ENCODE measurements around the gene OSBPL6.

DNA sequence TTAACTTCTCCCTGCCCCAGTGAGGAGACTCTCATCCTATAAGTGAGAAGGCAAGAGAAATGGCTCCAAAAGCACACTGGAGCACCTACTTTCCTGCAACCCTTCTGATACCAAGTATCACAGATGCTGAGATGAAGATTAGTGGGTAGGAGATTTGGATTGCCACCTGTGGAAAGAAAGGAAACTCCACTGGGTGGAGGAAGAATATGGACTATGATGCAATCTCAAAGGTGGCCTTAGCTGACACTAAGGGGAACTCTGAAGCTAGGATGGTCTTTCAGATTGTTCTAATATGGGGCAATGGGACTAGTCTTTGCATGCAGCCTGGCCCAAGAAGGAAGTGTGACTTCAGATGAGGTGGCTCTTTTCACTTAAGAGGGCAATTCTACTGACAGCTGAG, 235.0 kb downstream of the OSBPL6 start:
- TF ChIP-seq, protein P1, sequence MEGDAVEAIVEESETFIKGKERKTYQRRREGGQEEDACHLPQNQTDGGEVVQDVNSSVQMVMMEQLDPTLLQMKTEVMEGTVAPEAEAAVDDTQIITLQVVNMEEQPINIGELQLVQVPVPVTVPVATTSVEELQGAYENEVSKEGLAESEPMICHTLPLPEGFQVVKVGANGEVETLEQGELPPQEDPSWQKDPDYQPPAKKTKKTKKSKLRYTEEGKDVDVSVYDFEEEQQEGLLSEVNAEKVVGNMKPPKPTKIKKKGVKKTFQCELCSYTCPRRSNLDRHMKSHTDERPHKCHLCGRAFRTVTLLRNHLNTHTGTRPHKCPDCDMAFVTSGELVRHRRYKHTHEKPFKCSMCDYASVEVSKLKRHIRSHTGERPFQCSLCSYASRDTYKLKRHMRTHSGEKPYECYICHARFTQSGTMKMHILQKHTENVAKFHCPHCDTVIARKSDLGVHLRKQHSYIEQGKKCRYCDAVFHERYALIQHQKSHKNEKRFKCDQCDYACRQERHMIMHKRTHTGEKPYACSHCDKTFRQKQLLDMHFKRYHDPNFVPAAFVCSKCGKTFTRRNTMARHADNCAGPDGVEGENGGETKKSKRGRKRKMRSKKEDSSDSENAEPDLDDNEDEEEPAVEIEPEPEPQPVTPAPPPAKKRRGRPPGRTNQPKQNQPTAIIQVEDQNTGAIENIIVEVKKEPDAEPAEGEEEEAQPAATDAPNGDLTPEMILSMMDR (IDR thresholded peaks at IDR 0.05 in 8 of 11, conservative IDR thresholded peaks at IDR 0.05 in 3 of 11): no peak
- TF ChIP-seq POLR2AphosphoS5 (IDR thresholded peaks at IDR 0.05): no peak
